ENCODE data around the gene NCOA7.
"Not testable (repeated sequence)": the region's sequence is repeated elsewhere in the genome, so short reads cannot be mapped to it uniquely, and the experiment has no call there.

Gene NCOA7

GRCh38 chr6:125927761-125928160 is 137.0 kb downstream of the NCOA7 start:
- DNase-seq = no peak

GRCh38 chr6:125930765-125931418 is 140.1 kb downstream of the NCOA7 start:
- DNase-seq = peak; percentile 27

GRCh38 chr6:125931733-125932450 is 141.1 kb downstream of the NCOA7 start:
- DNase-seq = no peak

GRCh38 chr6:125932451-125932795 is 141.7 kb downstream of the NCOA7 start:
- DNase-seq = no peak

- not testable (repeated sequence) for DNase-seq
Measured at GRCh38 chr6:125935520-125935919, 144.8 kb downstream of the NCOA7 start.

- no peak for DNase-seq
Measured at GRCh38 chr6:125939026-125939425, 148.3 kb downstream of the NCOA7 start.

GRCh38 chr6:125939791-125940190 is 149.0 kb downstream of the NCOA7 start:
- DNase-seq = no peak

- no peak for DNase-seq
Measured at GRCh38 chr6:125940247-125941041, 149.7 kb downstream of the NCOA7 start.

GRCh38 chr6:125942672-125943527 is 152.1 kb downstream of the NCOA7 start:
- DNase-seq = no peak

- DNase-seq = no peak
Measured at GRCh38 chr6:125943528-125944433, 153.0 kb downstream of the NCOA7 start.

- peak; percentile 18 for DNase-seq
Measured at GRCh38 chr6:125944434-125944816, 153.7 kb downstream of the NCOA7 start.

GRCh38 chr6:125944896-125945295 is 154.1 kb downstream of the NCOA7 start:
- DNase-seq = no peak

GRCh38 chr6:125945378-125946141 is 154.8 kb downstream of the NCOA7 start:
- peak; percentile 19 for DNase-seq

- peak; percentile 28 for DNase-seq
Measured at GRCh38 chr6:125947615-125948014, 156.9 kb downstream of the NCOA7 start.

GRCh38 chr6:125948455-125948854 is 157.7 kb downstream of the NCOA7 start:
- no peak for DNase-seq

GRCh38 chr6:125949069-125949468 is 158.3 kb downstream of the NCOA7 start:
- no peak for DNase-seq

- DNase-seq = peak; percentile 69
Measured at GRCh38 chr6:125950293-125950692, 159.5 kb downstream of the NCOA7 start.

- DNase-seq = not testable (repeated sequence)
Measured at GRCh38 chr6:125950716-125951115, 160.0 kb downstream of the NCOA7 start.

- DNase-seq = no peak
Measured at GRCh38 chr6:125951323-125951722, 160.6 kb downstream of the NCOA7 start.

- DNase-seq = peak; percentile 24
Measured at GRCh38 chr6:125952764-125953501, 162.2 kb downstream of the NCOA7 start.
